GM21515 (cell line): ENCODE results near the gene FGFR2.

Experiments used
- ATAC-seq: cut with Tn5 transposase; IDR thresholded peaks from one replicate; pipeline ENCODE4 v1.9.1; 2021; ENCODE audit not compliant: unreplicated experiment

Gene FGFR2

DNA sequence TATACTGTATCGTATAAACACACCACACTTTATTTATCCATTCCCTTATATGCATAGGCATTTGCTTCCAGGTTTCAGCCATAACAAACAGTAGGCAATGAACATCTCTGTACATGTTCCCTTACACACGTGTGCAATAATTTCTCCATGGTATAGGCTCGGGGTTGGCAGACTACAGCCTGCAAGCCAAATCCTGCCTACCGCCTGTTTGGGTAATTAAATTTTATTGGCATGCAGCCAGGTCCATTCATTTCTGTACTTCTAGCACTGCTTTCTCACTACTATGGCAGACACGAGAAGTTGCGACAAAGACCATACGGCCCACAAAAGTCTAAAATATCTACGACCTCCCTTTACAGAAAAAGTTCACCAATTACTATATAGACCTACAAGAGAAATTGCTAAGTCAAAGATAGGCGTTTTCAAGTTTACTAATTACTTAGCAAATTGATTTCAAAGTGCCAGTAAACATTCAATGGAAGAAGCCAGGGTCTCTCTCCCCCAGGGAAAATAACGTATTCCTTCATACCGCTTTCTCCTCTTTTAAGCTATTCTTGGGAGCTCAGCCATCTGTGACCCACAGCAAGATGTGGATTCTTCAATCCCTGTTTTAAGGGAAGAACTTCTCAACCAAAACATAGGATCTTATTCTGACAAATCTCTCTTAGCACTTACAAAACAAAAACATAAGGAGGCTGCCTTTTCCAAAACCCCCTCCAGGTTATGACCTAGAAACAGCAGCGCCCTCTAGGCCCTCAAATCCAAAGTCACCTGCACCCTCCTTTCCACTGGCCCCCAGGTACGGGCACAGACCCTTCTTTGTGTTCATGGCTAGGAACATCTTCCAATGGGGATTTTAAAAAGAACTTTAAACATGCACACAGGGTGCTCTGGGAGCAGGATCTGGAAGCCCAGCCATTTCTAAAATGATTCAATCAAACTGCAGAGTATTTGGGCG, 100.5 kb downstream of the FGFR2 start:
- no peak for ATAC-seq

DNA sequence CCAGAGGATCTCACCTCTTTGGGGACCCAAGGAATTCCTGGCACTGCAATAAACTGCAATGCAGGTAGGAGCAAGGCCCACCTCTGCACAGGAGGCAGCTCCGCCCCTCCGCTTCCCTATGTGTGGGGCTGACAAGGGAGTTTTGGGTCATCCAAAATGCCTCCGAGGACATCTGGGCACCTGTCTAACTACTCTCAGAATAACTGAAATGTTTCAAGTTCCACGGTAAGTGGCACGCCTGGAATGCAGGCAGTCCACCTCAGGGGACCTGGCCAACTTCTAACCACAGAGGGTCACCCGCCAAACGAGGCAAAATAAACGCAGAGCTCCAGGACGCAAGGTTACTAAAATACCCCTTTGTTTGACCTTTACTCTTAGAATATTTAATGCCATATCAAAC, 102.5 kb downstream of the FGFR2 start:
- ATAC-seq, result no peak

GRCh38 chr10:121494296-121494695, 103.9 kb downstream of the FGFR2 start:
- ATAC-seq, result no peak

DNA sequence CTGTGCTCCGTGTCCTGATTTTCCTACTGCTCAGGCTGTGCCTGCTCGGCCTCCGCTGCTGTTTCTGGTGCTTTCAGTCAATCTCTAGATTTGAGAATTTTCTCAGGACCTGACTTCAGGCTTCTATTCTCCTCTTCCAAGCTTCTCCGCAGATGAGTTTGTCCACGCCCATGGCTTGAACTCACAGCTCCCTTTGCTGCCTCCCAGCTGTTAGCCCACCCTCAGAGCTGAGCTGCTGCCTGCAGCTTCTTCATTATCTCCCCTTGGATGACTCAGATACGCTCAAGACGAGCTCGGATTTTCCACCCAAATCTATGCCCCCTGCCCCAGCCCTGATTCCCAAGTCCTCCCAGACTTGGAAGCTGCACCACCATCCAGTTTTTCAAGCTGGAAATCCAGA, 104.7 kb downstream of the FGFR2 start:
- ATAC-seq, result no peak

- no peak for ATAC-seq
Observed at GRCh38 chr10:121490871-121491519, 107.2 kb downstream of the FGFR2 start.

DNA sequence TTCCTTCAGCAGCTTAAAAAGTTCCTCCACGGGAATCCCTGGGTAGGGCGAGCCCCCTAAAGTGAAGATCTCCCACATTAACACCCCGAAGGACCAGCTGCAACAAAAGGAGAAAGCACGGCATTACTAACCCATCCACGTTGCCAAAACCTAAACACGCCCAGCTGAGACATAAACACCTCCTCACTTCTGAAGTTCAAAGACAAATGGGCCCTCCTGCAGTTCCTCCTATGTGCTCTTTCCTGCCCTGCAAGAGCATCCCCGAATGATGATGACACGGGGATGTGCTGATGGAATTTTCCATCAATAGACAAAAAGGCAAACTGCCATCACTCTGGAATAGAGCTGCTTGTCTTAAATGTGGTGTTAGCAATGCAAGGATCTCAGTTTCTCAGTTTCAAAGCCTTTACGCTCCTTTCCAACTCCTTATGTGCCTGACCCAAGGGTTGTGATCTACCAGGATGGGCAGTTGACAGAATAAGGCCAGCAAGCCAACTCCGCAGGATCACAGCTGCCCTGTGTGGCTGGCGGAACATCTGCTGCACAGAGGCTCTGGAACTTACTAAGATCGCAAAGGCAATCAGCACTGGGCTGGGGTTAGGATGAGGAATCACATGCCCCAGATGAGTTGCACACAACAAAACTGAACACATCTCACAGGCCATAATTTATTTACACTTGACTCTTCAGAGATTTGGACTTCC, 112.7 kb downstream of the FGFR2 start:
- ATAC-seq, result no peak

DNA sequence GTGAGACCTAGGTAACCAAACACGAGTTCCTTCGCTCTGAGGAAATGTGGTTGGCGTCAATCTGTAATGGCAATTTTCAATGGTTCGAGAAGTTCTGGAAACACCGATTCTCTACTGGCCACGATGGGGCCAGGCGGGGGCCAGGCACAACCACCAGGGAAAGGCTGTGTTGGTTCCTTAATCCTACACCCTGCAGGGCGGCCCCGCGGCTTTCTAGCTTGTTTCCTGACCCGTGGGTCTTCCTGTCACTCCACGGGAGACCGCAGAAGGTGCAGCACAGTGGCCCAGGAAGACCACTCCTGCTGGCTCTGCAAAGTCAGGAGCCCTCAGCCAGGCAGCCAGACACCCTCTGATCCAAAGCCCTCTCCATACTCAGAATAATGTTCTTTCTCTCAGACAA, 113.4 kb downstream of the FGFR2 start:
- no peak for ATAC-seq

- ATAC-seq, result no peak
Observed at GRCh38 chr10:121484401-121484800, 113.8 kb downstream of the FGFR2 start.

- ATAC-seq, result no peak
Observed at GRCh38 chr10:121481180-121481579, 117.1 kb downstream of the FGFR2 start.

DNA sequence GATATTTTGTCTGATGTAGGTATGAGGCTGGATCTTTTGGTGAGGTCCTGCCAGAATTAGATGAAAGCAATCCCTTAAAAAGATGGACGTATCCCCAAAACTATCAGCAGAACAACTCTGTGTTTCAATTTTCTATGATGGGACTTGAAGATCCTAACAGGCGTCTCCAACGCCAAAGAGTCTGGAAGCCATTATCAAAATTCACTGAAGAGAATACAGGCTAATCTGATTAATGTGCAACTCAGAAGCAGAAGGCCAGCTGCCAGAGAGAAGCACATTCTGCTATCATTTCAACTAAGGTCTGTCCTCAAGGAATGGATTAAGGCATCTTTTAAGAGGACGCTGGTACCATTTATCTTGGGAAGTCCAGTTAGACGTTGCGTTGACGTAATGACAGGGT, 119.7 kb downstream of the FGFR2 start:
- no peak for ATAC-seq

GRCh38 chr10:121469797-121470606, 128.2 kb downstream of the FGFR2 start:
- no peak for ATAC-seq

DNA sequence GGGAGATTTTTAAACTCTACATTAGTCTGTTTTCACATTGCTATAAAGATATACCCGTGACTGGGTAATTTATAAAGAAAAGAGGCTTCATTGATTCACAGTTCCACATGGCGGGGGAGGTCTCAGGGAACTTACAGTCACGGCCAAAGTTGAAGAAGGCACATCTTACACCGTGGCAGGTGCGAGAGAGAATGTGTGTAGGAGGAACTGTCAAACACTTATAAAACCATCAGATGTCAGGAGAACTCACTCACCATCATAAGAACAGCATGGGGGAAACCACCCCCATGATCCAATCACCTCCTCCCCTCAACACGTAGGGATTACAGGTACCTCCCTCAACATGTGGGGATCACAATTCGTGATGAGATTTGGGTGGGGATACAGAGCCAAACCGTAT, 129.5 kb downstream of the FGFR2 start:
- no peak for ATAC-seq

DNA sequence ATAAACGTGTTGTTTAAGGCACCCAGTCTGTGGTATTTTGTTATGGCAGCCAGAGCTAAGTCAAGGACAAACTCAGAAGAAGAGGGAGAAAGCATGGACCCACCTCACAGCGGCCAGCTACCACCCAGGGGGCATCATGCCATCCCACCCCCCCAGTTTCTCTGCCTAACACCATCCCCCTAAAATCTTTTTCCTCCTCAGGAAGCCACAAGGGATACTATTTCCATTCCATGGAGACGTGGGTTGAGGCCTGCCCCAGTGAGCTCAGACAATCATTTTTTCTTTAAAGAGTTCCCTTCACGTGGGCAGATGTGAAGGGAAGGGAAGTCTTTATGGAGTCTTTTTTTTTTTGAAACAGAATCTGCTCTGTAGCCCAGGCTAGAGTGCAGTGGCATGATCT, 131.8 kb downstream of the FGFR2 start:
- ATAC-seq, result no peak

GRCh38 chr10:121465215-121465614, 133.0 kb downstream of the FGFR2 start:
- ATAC-seq, result no peak

DNA sequence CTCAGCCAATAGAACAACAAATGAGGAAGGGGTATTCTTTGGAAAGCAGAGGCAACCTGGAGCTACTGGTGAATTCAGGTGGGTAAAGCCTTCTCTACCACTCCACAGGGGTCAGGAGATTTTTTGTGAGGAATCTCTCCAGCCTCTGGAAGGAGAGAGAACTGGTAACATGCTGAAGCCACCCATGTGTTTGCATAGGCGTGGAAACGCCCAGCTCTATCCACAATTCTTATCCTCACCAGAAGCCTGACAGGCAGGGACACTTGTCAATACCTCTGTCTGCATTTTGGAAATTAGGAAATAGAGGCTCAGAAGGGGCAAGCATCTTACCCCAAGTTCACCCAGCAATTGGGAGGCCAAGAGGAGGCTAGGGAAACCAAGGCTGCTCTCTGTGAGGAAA, 133.7 kb downstream of the FGFR2 start:
- no peak for ATAC-seq

GRCh38 chr10:121462955-121463354, 135.3 kb downstream of the FGFR2 start:
- no peak for ATAC-seq

DNA sequence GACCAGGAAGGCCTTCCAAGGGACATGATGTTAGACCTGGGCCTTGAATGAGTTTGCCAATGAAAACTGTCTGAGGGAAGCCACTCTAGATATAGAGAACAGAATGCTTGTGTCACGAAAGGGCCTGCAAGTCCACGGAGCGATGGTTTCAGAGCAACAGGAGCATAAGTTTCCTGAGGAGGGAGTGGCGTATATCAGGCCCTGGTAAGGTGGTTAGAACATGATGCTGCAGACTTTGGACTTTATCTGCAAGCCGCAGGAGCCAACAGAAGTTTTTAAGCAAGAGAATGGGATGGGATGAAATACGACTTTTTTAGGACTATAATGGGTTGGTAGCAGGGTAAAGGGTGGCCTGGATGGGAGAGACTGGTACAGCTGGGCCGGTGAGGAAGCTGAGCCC, 136.0 kb downstream of the FGFR2 start:
- no peak for ATAC-seq

DNA sequence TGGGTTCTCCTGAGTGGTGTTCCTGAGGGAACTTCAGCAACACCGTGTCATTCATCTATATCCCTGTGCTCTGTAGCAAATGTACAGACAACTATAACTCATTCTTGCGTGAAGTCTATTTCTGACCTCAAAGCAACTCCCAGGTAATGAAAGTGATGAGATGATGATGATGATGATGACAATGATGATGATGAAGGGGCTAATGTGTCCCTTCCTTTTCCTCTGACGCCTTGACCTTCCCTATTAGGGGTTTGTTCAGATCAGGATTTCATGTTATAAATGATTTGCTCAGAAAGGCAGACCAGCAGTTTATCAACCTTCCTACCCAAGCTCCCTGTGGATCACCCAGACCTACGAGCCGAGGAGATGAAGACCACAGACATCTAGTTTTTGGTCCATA, 136.9 kb downstream of the FGFR2 start:
- ATAC-seq, result no peak

- no peak for ATAC-seq
Observed at GRCh38 chr10:121460733-121461132, 137.5 kb downstream of the FGFR2 start.

GRCh38 chr10:121459622-121460453, 138.4 kb downstream of the FGFR2 start:
- no peak for ATAC-seq
